HG03139 (cell line): Measurements from ENCODE around the gene NDFIP2.

Source experiments
- ATAC-seq: cut with Tn5 transposase; IDR thresholded peaks from one replicate; pipeline ENCODE4 v1.9.1; 2021; ENCODE audit not compliant: unreplicated experiment

The NDFIP2 gene

GRCh38 chr13:79480954-79481684 lies at the start of gene NDFIP2:
TSS of gene NDFIP2 (plus strand) at chr13:79481155. CDS start at chr13:79481204, 49 bp downstream.
- ATAC-seq, result peak; percentile 81

DNA sequence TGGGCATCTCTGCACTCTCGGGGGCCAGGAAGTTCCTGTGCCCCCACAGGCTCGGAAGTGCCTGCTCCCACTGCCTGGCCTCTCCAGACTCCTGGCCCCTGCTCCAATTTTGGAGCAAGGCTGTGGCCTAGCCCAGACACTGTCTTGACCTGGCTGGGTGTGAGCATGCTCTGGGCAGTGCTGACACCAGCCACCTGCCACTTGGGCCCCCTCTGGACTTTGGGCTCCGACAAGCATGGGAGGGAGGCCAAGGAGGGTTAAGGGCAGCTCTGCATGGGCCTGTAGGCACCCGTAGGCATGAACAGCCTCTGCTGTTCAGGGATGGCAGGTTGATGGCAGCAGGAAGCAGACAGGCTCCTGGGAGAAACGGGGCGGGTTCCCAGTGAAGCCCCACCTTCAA lies 48.9 kb upstream of the NDFIP2 start:
- ATAC-seq, result no peak

GRCh38 chr13:79432992-79433391 lies 48.0 kb upstream of the NDFIP2 start:
- ATAC-seq, result no peak

GRCh38 chr13:79434556-79434955 lies 46.4 kb upstream of the NDFIP2 start:
- no peak for ATAC-seq

DNA sequence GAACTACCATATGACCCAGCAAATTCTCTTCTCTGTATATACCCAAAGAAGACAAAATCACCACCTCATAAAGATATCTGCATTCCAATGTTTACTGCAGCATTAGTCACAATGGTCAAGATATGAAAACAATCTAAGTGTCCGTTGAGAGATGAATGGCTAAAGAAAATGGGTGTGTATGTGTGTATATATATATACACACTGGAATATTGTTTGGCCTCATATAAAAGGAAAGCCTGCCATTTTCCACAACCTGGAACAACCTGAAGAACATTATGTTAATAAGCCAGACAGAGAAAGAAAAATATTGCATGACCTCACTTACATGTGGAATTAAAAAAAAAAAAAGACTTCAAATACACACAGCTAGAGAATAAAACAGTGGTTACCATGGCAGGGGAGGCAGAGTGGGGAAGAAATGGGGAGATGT lies 45.4 kb upstream of the NDFIP2 start:
- no peak for ATAC-seq

GRCh38 chr13:79439275-79439674 lies 41.7 kb upstream of the NDFIP2 start:
- no peak for ATAC-seq

- no peak for ATAC-seq
Observed at GRCh38 chr13:79440958-79441528, 39.9 kb upstream of the NDFIP2 start.

DNA sequence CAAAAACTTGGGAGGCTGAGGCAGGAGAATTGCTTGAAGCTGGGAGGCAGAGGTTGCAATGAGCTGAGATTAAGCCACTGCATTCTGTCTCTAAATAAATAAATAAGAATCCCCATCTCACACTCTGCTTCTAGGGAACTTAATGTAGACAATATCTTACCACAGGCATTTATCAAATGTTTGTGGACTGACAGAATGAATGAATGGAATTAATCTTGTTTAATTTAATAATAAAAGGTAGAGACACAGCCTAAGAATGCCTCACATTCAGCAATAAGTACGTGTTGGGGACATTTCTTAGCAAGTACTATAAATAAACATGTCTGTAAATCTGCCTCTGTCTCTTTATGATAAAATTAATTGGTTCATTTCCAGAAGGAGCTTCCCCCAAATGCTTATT lies 38.7 kb upstream of the NDFIP2 start:
- ATAC-seq, result no peak

DNA sequence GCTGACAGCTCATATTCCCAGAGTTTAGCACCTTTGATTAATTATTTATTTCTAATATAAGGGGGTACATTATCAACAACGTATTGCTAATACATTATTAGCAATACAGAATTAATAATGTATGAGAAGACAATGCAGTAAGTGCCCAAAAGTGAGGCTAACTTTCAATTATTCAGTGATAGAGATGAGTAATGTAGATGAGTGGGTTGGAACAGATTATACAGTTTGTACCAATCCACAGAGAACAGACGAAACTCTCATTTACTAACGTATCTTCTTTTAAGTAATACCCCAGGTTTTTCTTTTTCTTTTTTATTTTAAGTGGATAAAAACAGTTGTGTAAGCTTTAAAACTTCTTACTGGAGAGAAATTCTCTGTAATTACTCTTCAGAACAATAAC lies 38.2 kb upstream of the NDFIP2 start:
- no peak for ATAC-seq

DNA sequence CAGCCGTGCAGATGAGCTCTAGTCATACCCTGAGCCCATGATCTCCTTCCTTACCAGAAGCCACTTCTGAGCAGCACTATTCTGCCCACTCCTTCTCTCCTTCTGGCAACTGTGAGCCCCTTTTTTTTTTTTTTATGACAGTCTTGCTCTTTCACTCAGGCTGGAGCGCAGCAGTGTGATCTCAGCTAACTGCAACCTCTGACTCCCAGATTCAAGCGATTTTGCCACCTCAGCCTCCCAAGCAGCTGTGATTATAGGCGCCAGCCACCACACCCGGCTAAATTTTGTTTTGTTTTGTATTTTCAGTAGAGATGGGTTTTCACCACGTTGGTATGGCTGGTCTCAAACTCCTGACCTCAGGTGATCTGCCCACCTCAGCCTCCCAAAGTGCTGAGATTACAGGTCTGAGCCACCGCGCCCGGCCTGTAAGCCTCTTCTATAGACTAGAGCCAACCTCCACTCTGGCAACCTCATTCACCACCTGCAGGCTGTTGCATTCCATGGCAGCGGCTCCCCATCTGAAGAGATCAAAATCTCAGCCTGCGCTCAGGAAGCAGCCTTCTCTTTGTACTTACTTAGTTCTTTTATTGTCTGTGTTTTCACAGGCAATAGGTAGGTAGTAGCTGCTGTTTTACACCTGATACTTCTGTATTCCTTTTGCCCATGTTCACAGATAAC lies 34.8 kb upstream of the NDFIP2 start:
- no peak for ATAC-seq

- ATAC-seq, result no peak
Observed at GRCh38 chr13:79447141-79447540, 33.8 kb upstream of the NDFIP2 start.

DNA sequence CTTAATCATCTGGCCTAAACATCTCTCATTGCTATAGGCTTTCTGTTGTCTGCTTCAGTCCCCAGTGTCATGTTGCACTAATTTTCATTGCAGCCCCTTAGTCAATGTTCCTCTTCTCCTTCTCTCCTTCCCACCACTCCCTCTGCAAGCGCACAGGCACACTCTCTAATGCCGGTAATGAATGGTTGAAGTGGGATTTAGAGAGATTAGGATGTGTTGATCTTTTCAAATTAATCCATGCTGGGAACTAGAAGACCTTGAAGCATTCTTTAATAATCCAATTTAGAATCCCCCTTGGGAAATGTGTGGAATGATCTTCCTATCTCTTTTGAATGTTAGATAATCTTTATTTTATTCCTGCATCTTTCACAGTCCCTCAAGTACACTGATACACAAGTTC lies 33.2 kb upstream of the NDFIP2 start:
- no peak for ATAC-seq

DNA sequence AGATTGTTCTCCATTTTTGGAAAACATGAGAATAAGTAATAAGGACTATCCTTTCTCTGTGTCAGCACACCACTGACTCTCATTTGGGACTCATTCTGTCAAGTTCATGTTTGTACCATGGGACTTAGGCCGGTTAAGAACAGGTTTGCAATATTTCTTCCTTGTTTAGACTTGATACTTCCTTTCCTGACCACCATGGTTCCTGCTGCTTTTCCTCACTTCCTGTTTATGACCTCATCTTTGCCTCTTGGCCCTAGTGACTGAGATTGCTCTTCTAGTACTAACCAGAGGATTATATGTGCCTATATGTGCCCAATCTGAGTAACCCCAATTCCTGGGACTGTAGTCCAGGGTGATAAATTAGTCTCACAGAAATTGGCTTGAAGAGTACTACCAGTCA lies 32.5 kb upstream of the NDFIP2 start:
- no peak for ATAC-seq

DNA sequence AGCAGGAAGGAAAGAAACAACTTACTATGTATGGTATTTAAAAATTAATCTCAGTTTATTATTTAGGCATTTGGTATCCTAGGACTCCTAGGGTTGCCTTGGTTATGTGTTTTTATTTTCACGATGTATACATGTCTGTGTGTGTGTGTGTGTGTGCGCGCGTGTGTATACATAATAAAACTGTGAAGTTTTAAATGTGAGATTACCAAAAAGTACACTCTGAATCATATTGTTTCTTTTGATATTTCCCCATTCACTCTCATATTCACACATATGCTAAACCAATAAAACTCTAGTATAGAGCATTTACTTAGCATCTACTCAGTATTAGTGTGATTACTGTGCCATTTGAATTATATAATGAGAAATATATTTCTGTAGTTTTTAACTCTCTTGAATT lies 30.8 kb upstream of the NDFIP2 start:
- no peak for ATAC-seq

DNA sequence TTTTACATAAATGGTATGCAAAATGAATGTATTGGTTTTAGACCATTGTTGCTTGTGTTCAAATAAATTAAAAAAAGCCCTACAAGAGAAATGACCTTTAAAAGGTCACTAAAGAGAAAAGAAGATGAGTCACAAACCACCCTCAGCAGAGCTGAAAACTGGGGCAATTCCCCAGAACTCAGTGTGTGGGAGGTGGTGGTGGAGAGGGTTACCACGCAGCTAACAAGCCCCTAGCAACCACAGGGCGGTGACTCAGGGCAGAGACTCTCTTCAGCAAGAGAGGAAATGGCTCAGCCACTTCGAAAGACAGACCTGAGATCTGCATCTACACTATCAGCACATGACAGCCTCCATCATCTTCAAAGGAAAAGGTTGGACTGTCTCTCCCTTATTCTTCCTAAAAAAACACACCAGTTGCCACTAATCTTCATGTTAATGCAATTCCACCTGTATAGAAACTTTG lies 29.4 kb upstream of the NDFIP2 start:
- ATAC-seq, result peak; percentile 97

GRCh38 chr13:79452239-79452913 lies 28.6 kb upstream of the NDFIP2 start:
- no peak for ATAC-seq

- no peak for ATAC-seq
Observed at GRCh38 chr13:79455331-79455730, 25.6 kb upstream of the NDFIP2 start.

DNA sequence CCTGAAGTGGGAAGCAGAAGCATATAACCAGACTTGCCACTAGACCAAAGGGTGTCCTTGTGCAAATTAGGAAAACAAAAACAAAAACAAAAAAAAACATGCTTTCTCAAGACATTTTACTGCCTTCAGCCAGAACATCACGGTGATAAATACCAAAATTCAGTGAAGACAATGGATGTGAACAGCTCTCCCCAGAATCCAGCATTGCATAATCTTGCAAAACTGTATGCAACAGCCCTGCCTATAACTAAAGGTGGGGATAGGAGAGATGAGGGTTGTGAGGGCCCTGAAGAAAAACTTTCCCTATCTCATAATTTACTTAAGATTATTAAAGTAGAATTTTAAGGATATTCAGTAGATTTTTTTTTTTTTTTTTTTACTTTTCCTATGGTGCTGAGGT lies 24.9 kb upstream of the NDFIP2 start:
- no peak for ATAC-seq

- no peak for ATAC-seq
Observed at GRCh38 chr13:79456656-79457365, 24.1 kb upstream of the NDFIP2 start.

GRCh38 chr13:79457390-79457789 lies 23.6 kb upstream of the NDFIP2 start:
- ATAC-seq, result no peak

DNA sequence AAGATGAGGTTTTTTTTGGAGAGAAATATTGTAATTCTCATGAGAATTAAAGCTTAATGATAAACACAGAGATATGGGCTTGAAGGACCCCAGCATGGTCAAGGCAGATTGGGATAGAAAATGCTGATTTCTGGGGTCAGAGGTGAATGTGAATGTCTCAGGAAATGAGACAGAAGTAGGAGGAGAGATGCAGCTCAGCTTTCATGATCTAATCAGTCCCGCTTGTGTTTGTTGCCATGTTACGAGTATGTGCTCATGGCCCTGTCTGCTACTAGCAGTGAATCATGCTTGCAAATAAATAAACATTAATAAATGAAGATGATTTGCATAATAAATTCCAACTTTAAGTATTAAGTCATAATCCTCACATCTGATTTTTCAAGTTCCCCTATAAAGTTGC lies 23.0 kb upstream of the NDFIP2 start:
- ATAC-seq, result no peak
